Pons (tissue), 1 donor: ENCODE results near the gene KCNK2.
"Not testable (repeated sequence)": the region's sequence is repeated elsewhere in the genome, so short reads cannot be mapped to it uniquely, and the experiment has no call there.

ENCODE experiments used
- DNase-seq: peaks from one replicate; pipeline ENCODE4 v3.0.0-alpha.2; 2016; ENCODE audit warnings: low spot score

Gene KCNK2

DNA sequence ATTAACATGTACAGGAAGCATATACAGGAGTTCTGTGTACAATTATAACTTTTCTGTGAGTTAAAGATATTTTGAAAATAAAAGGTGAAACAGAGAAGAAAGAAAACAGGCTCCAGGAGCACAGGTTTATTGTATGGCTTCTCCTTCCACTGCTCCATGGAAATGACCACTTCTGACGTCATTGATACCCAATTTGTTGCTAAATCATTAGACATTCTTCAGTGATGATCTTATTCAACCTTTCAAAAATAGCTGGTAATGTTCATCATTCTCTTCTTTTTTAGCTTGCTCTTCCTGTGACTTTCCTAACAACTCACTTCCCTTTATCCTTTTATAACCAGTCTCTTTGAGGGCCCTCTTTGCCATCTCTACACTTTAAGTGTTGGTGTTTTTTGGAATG, 77.8 kb downstream of the KCNK2 start:
- DNase-seq, result no peak

DNA sequence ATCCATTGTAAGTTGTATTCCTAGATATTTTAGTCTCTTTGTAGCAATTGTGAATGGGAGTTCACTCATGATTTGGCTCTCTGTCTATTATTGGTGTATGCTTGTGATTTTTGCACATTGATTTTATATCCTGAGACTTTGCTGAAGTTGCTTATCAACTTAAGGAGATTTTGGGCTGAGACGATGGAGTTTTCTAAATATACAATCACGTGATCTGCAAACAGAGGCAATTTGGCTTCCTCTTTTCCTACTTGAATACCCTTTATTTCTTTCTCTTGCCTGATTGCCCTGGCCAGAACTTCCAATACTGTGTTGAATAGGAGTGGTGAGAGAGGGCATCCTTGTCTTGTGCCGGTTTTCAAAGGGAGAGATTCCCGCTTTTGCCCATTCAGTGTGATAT, 80.6 kb downstream of the KCNK2 start:
- not testable (repeated sequence) for DNase-seq

DNA sequence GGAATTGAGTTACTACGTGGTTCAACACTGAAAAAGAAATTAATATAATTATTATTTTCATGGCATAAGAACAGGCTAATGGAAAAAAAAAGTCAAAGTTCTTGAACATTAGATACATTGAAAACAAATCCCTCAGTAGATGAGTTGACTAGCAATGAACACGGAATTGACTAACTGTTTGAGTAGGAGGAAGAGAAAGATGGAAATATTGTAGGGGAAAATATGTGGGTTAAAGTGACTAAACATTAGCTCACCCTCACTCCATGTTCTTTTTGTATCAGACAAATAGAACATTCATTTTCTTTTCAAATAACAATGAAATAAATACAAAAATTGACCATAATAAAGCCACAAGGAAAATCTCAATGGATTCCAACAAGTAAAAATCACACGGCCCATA, 84.3 kb downstream of the KCNK2 start:
- no peak for DNase-seq

DNA sequence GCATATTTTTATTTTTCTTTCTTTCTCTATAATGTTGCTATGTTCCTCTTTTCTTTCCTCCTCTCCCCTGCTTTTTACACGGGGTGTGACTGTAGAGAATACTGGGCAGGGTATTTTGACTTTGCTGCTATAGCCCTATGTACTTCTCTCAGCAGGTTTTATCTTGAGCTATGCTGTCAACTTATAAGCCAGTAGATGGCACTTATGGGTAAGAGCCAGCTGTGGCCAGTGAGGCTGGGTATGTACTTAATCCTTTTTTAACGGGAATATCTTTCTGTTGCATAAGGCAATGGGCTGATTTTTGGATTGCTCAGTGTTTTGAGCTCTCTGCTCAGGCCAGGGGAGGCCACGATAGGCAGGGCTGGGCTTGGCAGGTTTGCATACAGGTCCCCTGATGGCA, 99.0 kb downstream of the KCNK2 start:
- DNase-seq, result no peak

DNA sequence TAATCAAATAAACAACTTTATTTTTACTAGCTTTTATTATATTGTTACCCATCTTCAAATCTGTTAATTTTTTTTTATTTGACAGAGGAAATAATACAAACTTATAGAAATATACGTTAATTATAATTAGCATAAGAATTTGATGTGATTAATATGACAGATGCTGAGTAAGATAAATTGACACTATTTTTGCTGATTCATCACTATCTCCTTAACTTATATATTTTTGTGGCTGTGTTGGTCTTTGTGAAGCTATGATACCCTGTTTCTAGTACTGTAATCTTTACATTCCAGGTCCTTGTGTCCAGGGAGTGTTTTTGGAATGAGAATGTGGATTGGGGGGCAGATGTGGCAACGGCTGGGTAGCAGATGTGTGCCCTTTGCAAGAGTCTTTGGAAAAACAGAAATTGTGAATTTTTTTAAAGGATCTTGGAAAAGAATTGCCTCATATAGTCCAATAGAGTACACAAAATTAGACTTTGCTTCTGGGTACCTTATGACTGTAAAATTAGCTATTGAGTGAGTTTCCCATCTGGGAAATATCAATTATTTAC, 102.6 kb downstream of the KCNK2 start:
- DNase-seq, result no peak

DNA sequence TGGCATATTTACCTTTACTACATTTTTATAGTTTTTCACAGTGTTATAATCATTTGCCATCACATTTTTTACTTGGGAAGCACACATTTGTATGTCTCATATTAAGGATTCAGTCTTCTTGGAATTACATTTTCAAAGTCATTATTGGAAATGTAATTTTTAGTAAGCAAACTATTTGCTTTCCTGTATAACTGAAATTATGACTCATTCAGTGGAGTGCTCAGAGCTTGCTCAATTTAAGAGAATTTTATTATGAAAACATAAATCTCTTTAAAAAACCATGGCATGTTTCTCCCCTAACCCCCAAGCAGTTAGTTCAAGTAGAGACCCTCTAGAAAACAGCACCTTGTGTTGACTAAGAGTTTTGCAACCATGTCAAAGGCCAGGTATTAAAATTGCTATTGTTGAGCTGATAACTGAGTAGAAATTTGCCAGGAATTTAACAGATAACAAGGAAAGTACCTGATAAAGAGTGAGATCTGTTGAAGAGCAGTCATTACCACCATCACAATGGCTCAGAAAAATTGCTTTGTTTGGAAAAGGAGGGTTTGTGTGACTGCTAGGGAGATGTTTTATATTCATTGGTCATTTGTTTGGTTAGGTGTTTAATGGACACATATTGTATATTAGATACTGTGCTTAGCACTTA, 105.9 kb downstream of the KCNK2 start:
- DNase-seq, result no peak

DNA sequence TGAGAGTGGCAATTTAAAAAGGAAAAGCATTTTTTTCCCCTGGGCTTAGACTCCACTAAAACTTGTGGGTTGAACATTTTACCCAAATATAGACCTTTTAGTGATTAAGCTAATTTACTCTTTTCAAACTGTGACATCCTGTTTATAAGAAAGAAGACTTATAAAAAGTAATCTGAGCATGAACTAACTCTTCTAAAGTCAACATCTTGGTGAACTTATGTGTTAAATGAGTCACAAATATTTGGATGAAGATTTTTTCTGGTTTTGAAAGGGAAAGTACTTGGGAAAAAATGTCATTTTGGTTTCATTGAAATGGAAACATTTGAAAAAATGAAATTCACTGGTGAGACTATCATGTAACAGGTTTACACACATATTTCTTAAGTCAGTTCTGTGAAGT, 109.8 kb downstream of the KCNK2 start:
- no peak for DNase-seq

DNA sequence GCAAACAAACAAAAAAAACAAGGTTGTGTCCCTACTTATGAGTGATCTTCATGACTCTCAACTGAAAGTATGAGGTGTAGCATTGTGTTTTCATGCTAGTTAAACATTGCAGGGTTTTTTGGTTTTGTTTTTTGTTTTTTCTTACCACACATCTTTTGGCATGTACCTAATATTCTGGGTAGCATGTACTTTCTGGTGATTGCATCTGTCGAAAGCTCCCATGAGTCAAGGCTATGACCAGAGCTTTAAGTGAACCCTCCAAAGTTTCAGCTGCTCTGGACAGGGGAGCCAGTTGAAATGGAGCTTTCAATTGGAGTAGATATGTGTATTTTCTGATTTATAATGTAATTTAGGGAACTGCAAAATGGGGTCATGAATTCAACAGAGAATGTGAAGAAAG, 115.5 kb downstream of the KCNK2 start:
- no peak for DNase-seq

DNA sequence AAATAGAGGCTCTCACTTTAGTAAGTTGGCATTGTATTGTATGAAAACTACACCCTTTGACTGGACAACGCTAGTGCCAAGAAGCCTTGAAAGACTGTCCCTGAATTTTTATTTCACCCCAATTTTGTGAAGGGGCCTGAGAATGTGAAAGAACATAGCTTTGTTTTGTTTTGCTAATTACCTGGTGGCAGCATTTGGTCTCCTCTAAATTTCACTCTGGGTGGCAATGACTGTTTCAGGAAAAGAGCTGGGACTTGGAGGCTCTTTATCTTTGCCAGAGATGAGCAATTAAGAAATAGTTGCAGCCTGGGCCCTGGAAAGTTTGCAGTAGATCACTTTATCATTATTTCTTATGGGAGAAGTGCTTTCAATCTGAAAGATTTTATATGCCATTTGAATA, 117.6 kb downstream of the KCNK2 start:
- no peak for DNase-seq

DNA sequence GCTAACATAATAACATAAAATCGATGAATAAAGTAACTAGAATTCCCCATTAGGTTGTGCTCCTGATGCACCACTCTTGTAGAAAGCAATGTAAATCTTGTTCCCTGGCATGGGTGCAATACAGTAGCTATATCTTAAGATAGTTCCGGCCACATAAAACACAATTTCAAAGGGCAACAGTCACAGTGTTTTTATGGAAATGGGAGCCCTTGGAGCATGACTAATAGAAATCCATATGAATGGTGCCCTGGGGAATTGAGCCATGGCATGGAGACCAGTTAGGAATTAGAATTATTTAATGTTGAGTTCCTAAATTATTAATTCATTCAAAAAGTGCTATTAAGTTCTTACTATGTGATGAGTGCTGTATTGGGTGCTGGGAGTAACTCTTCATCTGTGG, 118.7 kb downstream of the KCNK2 start:
- DNase-seq, result no peak

DNA sequence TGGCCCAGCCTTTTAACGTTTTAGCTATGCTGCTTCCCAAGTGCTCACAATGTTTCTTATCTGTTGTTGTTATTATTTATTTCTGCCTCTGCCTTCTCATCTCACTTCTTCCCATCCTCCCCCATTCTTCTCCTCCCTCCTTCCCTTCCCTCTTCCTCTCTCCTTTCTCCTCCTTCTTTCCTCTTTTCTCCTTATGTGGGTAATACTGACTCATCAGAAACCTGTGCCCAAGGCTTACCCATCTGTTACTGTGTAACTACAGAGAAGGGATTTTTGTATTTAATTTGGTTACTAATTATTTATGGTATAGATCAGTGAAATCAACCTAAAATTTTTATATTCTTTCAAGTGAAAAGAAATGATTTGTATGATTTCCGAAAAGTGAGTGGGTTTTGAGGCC, 120.3 kb downstream of the KCNK2 start:
- no peak for DNase-seq

DNA sequence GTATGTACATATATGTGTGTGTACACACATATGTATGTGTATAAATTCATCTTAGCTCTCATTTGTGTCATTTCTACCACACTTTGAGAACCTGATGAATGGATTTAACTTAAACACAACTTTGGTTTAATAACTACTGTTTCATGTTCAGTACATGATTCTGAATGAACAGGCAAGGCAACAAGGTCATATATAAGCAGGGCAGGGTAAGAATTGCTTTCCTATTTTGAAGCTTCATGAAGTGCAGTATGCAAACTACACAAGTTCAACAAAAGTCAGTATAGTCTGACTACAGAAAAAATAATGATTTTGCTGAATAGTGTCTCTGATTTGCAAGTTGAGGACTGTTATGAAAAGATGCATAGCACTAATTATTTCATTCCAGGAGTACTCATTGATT, 127.6 kb downstream of the KCNK2 start:
- no peak for DNase-seq

DNA sequence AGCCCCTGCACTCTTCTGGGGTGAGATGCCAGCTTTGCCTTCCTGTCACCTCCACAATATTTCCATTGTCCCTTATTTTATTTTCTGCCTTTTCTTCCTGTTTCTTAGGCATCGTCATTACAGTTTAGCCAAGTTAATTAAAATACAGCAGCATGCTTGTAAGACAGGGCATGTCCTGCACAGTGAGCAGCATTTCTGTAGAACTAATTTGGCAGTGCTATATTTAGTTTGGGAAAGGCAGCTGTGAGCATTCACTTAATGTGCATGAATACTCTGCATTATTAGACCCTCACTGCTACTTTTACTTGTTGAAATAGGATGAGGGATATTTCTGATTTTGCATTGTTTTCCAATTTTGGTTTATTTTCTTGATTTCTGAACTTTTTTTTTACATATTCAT, 133.3 kb downstream of the KCNK2 start:
- peak; percentile 15 for DNase-seq

DNA sequence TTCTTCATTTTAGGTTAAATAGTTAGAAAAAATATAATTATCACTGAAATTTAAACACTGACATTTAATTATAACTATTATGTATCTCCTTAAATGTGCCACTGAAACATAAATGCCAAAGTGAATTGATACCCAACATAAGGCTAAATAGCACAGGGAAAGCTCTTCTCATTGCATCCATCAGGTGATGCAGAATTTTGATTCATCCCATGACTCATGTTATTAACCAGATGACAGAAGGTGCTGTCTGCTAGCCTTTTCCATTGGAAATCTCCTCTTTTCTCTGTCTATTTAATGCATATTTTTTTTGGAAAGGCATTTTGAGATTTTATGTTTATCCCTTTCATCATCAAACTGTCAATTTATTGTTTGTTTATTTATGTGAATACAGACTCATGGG, 136.8 kb downstream of the KCNK2 start:
- DNase-seq, result no peak

DNA sequence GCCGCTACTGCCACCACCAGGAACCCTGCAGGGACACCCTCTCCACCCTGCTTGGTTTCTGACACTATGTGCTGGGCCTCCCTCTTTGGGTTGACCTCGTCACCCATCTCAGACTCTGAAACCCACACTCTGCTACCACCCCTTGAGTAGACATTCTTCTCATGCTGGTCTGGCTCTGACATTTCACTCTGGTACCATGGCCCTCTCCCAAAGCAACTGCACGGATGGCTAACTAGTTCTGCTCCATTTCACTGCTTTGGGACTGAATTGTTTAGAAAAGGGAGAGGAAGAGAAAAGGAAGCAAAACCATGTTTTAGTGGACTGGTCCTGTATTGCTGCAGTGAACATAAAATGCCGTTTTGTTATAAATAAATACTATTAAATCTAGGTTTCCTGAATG, 137.8 kb downstream of the KCNK2 start:
- no peak for DNase-seq

DNA sequence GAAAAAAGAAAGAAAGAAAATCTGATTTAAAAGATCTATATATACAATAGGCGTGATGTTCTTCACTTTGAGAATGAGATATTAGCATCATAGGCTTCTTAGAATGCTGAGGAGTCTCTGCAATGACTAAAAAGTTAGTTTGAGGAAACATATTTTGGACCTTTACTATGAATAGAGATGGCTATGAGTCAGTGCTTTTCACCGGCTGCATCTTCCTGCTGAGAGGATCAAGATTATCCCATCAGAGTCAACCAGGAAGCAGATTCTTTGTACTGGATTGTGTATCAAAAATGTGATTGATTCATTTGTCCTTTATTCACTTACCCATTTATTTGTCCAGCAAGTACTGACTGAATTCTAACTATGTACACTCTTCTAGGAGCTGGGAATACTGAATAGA, 144.2 kb downstream of the KCNK2 start:
- no peak for DNase-seq

DNA sequence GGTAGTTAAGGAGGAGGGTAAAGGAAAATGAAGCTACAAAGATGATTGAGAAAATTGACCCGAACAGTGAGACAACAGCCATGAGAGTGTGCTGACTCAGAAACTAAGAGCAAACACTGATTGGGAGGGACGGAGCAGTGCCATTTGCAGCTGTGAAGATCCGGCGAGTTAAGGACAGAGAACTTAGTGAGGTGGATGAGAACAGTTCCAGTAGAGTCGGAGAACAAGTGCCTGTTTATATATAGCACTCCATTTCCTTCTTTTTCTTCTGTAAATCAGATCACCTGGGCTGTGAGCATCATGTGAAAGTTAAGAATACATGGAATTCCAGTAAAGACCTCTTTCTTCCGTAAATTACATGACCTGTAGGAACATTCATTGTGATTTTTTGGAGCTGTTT, 145.7 kb downstream of the KCNK2 start:
- DNase-seq, result no peak

DNA sequence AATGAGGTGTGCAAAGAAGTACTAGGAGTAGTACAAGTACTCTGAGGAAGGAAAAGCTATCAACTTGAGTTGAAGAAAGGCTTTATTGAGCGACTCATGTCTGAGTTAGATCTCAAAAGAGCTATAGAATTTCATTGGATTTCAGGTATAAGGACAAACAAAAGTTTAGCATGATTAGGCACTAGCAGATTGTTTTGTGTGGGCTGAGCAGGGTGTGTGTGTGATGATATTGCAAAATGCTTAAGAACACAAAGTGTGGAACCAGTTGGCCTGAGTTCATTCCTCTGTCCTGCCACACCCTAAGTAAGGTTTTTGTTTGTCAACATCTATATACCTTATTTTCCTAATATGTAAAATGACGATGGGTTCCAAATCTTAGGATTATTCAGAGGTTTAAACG, 158.9 kb downstream of the KCNK2 start:
- no peak for DNase-seq

DNA sequence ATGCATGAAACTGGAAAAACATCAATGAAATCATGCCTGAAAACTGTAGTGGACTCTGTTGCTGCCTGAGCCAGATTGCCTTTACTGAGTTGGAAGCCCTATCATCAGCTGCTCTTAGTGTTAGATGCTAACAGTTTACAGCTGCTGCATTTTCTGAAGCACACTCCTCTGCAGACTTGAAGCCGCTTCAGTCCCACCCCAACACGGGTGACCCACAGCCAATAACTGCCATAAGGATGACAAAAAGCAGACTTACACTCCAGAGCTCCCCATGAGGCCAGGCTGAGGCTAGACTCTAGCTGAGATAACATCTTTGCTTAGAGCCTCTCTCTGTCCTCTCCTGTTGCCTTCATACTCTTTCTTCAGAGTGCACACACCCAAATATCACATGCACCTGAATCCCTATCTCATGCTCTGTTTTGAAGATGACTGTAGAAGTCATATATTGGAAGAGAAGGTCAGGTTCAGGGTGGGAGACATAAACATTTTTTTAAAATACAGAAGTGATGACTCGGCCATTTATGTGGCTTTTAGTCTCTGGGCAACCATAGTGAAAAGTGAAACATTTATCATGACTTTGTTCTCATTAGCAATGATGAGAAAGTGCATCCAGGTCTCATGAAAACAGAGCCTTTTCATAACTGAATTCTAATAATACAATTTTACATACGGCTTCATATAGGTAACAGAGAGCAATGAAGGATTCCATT, 161.0 kb downstream of the KCNK2 start:
- DNase-seq, result no peak

DNA sequence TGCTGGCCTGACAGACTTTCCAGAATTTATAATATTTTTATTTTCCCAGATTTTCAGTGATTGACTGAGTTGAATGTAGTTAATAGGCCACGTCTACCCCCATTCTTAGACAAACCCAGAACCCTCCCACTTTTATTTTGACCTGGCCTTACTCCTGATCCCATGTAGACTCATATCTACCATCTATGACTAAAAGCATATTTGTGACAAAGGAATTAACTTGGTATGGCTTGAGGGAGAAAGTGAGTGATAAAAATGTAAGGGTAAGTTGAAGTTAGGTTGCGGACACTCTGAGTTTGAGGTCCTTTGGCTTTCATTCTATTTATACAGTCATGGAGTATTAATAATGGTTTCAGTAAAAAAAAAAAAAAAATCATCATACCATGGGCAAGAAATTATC, 168.4 kb downstream of the KCNK2 start:
- no peak for DNase-seq

DNA sequence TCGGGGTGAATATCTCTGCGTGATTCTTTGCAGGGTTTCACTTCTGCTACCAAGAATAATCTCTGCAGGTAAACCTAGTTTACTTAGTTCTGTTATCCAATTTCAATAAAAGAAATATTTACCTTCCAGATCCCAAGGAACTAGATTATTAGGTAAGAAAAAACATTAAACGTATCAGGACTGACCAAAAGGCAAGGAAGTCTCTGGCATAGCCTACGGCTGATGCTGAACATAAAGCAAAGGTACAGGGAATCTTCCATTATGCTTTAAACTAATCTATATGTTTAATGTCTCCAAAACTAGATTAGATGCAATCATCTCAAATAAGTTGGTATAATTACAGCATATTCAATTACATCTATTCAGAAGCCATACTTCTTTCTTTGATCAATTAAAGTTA, 168.9 kb downstream of the KCNK2 start:
- DNase-seq, result no peak

DNA sequence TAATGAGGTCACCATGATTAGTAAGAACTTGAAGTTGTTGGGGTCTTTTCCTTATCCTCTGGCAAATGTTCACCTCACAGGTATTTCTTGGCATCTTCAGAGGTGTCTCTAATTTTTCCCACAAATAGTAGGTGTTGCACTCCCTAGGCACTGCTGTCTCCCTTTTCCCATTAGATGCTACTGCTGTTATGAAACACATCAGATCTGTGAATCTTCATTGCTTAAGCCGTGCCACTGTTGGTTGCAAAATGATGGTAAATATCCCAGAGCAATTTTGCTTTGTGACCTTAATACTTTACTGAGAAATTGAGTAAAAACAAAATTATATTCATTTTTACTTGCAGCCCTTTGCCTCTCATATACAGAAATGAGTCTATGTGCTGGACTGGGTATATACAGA, 169.6 kb downstream of the KCNK2 start:
- DNase-seq, result no peak

DNA sequence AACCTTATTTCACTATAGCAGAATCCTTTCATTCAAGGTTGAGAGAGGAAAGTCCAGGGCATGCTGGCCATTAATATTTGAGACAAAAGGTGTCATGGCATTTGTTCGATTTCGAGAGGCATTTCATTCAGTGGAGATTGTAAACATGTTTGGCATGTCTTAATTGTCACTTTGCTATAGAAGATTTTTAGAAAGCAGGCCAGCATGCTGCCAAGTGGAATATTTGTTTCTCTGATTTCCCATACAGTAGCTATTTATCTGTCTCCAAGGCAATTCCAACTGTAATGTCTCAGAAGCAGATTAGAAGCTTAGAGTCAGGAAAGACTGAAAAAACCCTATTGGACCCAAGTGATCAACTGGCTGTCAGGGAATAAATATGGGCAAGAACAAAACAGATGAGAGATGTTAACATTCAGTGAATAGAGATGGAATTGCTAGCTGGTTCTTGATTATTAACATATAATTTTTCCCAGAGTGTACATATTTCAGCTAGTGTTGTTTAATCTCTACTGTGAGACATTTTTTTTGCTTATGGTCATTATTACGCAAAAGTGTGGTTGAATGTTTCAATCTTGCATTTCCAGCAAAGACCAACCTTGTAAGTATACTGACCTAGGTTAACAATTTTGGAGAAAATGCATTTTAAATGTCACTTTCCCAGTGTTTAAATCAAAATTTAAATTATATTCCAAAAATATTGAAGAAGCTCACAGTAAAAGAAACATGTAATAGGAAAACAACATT, 174.6 kb downstream of the KCNK2 start:
- no peak for DNase-seq
